Body of pancreas (tissue), 4 donors: Measurements from ENCODE around the gene KIRREL2. TPM values are rescaled to one million over a fixed set of nuclear protein-coding genes. Genes with fewer than 3 reads are reported as not detected.

Source experiments
- ATAC-seq: fragments of 150-250 bp; one replicate; pipeline ENCODE4 v1.9.1; 2016
- DNase-seq, 4 donors: peaks; one replicate each; pipeline ENCODE4 v3.0.0-alpha.2; 2019
- H3K27ac ChIP-seq, 4 donors: fragments of 200-600 bp; sonication (generic); 1 replicate in 3 of 4; 2 replicates in 1 of 4; pipeline versions ENCODE4 v1.5.1 to v1.6.1; 2016 to 2019; ENCODE audit warnings: mild to moderate bottlenecking in 1 of 4, mixed read lengths in 1 of 4, moderate library complexity in 1 of 4
- H3K27me3 ChIP-seq, 2 donors: fragments of 200-600 bp; sonication (generic); one replicate each; pipeline ENCODE4 v1.6.0; 2016; ENCODE audit warnings: mild to moderate bottlenecking in 1 of 2
- H3K36me3 ChIP-seq, 2 donors: fragments of 200-600 bp; sonication (generic); replicated peaks in 1 of 2; 2 replicates each; pipeline ENCODE4 v1.5.1; 2016; ENCODE audit warnings: low read depth in 2 of 2; ENCODE audit not compliant: insufficient read depth in 1 of 2
- H3K4me1 ChIP-seq: fragments of 200-600 bp; sonication (generic); one replicate; pipeline ENCODE4 v1.6.0; 2016
- H3K4me3 ChIP-seq, 2 donors: fragments of 200-600 bp; sonication (generic); 1 replicate in 1 of 2; 2 replicates in 1 of 2; pipeline ENCODE4 v1.5.1; 2016 to 2019
- H3K9me3 ChIP-seq, 3 donors: fragments of 200-600 bp; sonication (generic); 1 replicate in 2 of 3; 2 replicates in 1 of 3; pipeline ENCODE4 v1.5.1; 2016
- CTCF ChIP-seq, 7 experiments: fragments of 450-650 bp in 4 of 7; fragments of 200-600 bp in 3 of 7; sonication (generic) in 3 of 7; IDR thresholded peaks; one replicate each; pipeline ENCODE4 v1.5.1; 2016 to 2019; ENCODE audit warnings: antibody characterized with exemption in 7 of 7
- POLR2A ChIP-seq, 3 donors: fragments of 450-650 bp; IDR thresholded peaks; one replicate each; pipeline ENCODE4 v1.6.1; 2016; ENCODE audit warnings: antibody characterized with exemption in 3 of 3, mild to moderate bottlenecking in 2 of 3
- WGBS, 2 donors: methylation state at CpG; one replicate each; pipeline ENCODE4 v1.1.5; 2017; 5-methylcytosine and 5-hydroxymethylcytosine counted together
- intact Hi-C: fragments of 100-400 bp; cut with DNase I; formaldehyde crosslinking; loops from one replicate; pipeline ENCODE4 v1.15.1; 2023
- total RNA-seq, 2 donors: library from RNA; depleted of rRNA; stranded (reverse); fragments of >200 nt; gene quantifications; one replicate each; pipeline ENCODE4 v1.1.0, GENCODE V29; 2016

Gene KIRREL2
- total RNA-seq, 2 donors from 2014 or later: 42.5 to 75.5 TPM

DNA sequence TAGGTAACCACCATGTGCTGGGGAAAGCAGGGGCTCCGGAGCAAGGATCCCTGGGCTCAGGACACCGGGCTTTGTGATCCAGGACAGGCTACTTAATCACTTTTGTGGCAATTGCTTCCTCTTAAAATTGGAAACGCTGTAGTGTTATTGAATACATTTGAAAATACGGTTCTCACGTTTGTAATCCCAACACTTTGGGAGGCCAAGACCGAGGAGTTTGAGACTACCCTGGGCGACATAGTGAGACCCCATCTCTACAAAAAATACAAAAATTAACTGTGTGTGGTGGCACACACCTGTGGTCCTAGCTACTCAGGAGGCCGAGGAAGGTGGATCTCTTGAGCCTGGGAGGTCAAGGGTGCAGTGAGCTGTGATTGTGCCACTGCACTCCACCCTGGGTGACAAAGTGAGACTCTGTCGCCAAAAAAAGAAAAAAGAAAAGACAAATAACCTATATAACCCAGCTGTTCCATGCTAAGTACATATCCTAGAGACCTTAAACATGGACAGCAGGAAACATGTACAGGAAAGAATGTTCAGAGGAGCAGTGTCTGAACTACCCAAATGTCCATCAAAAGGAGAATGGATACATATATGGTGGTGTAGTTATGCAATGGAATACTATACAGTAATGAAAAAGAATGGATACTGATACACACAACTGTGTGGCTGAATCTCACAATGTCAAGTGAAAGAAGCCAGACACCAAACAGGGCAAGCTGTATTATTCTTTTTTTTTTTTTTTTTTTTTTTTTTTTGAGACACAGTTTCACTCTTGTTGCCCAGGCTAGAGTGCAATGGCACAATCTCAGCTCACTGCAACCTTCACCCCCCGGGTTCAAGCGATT is 43.4 kb upstream of the KIRREL2 start:
- no peak overlapping the region for H3K4me3 ChIP-seq
- H3K27ac ChIP-seq: no peak overlapping the region
- intact Hi-C loops: no loop called here
- no peaks in the 10 kb centered on the region for H3K27me3 ChIP-seq
- 53 to 61% methylated on average over 11 of the region's 11 CpGs for WGBS, 2 donors
- H3K9me3 ChIP-seq: no peaks in the 10 kb centered on the region
- DNase-seq: no peak
- H3K36me3 ChIP-seq: no peaks in the 10 kb centered on the region
- TF ChIP-seq CTCF (IDR thresholded peaks at IDR 0.05) (no peak), POLR2A (IDR thresholded peaks at IDR 0.05) (no peak)
- peaks cover 8% of the 10 kb centered on the region for H3K4me1 ChIP-seq
- no peak for ATAC-seq

GRCh38 chr19:35816262-35816661 is 40.4 kb upstream of the KIRREL2 start:
- 54 to 76% methylated on average over 6 of the region's 6 CpGs for WGBS, 2 donors
- no peak overlapping the region for H3K4me3 ChIP-seq
- no peaks in the 10 kb centered on the region for H3K27me3 ChIP-seq
- DNase-seq: no peak
- TF ChIP-seq CTCF (IDR thresholded peaks at IDR 0.05) (no peak), POLR2A (IDR thresholded peaks at IDR 0.05) (no peak)
- intact Hi-C loops: no loop called here
- ATAC-seq: no peak
- H3K36me3 ChIP-seq: no peaks in the 10 kb centered on the region
- H3K9me3 ChIP-seq: no peaks in the 10 kb centered on the region
- peaks cover 8% of the 10 kb centered on the region for H3K4me1 ChIP-seq
- H3K27ac ChIP-seq: no peak overlapping the region

GRCh38 chr19:35816846-35817245 is 39.9 kb upstream of the KIRREL2 start:
- H3K4me3 ChIP-seq: no peak overlapping the region
- TF ChIP-seq POLR2A (IDR thresholded peaks at IDR 0.05) (no peak), CTCF (IDR thresholded peaks at IDR 0.05) (no peak)
- H3K9me3 ChIP-seq: no peaks in the 10 kb centered on the region
- WGBS, 2 donors: 90 to 94% methylated on average over 9 of the region's 9 CpGs
- no peaks in the 10 kb centered on the region for H3K36me3 ChIP-seq
- DNase-seq (no peak), ATAC-seq (no peak)
- no peak overlapping the region for H3K27ac ChIP-seq
- H3K4me1 ChIP-seq: peaks cover 8% of the 10 kb centered on the region
- no peaks in the 10 kb centered on the region for H3K27me3 ChIP-seq
- intact Hi-C loops: no loop called here

- TF ChIP-seq POLR2A (IDR thresholded peaks at IDR 0.05): no peak
- TF ChIP-seq CTCF (IDR thresholded peaks at IDR 0.05): no peak
- no peaks in the 10 kb centered on the region for H3K36me3 ChIP-seq
- H3K27me3 ChIP-seq: no peaks in the 10 kb centered on the region
- intact Hi-C loops: no loop called here
- ATAC-seq: no peak
- H3K4me3 ChIP-seq: no peak overlapping the region
- 63 to 69% methylated on average over 3 of the region's 3 CpGs for WGBS, 2 donors
- H3K9me3 ChIP-seq: no peaks in the 10 kb centered on the region
- no peak overlapping the region for H3K27ac ChIP-seq
- DNase-seq: no peak
- no peaks in the 10 kb centered on the region for H3K4me1 ChIP-seq
Observed at GRCh38 chr19:35818445-35818844, 38.3 kb upstream of the KIRREL2 start.

DNA sequence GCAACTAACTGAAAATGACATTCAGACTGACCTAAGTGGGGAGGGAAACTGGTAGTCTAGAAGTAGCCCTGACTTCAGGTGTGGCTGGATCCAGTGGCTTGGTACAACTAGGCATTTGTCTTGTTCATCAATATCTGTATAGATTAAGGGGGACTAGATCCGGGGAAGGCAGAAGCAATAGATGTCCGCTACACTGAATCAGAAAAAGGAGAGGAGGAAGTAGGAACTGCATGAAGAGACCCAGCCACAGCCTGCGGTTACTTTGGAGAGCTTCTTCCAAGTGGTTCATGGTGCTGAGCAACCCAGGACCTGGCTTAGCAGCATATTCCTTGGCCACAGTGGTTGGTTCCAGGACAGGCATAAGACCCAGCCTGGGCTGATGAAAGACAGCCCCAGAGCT is 34.1 kb upstream of the KIRREL2 start:
- no peak for DNase-seq
- no peak overlapping the region for H3K4me3 ChIP-seq
- H3K4me1 ChIP-seq: no peaks in the 10 kb centered on the region
- H3K9me3 ChIP-seq: no peaks in the 10 kb centered on the region
- no peak for ATAC-seq
- intact Hi-C loops: no loop called here
- no peaks in the 10 kb centered on the region for H3K27me3 ChIP-seq
- no peaks in the 10 kb centered on the region for H3K36me3 ChIP-seq
- H3K27ac ChIP-seq: no peak overlapping the region
- TF ChIP-seq POLR2A (IDR thresholded peaks at IDR 0.05): no peak
- no peak for TF ChIP-seq CTCF (IDR thresholded peaks at IDR 0.05)
- WGBS, 2 donors: 72 to 88% methylated on average over 3 of the region's 3 CpGs
